ENCODE data around the gene OR10C1.

OR10C1 gene

DNA sequence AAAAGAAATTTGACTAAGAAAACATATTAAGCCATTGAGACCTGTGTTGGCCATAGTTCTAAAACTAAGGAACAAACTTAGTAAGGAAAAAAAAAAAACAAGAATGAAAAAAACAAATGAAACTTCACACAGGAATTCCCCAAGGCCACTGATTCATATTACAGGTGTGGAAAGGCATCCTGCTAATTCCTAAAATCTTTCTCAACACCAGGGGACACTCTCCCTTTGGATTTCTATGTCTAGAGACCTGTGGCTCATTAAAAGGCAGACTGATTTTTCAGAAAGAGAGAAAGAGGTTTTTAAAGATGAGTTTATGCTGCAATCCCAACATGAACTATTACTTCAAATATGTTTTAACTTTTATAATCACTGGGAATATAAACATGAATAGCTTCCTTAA, 24.5 kb upstream of the OR10C1 start, which contains the start of gene OR12D1:
Gene OR12D1, plus strand, starts transcription at position 341 of the 400 bp plus-strand sequence.
- no peak within 1 kb of the TSS for H3K27ac ChIP-seq (ENCODE audit: low read length)
- H3K4me1 ChIP-seq (ENCODE audit: low read length), result no peaks in the 10 kb centered on the region
- H3K9me3 ChIP-seq (ENCODE audit: insufficient read depth, low read length), result no peaks in the 10 kb centered on the region
- H3K79me2 ChIP-seq (ENCODE audit: low read length), result no peaks in the 10 kb centered on the region
- no peak for TF ChIP-seq EZH2phosphoT487 (IDR thresholded peaks at IDR 0.05; ENCODE audit: low read depth)
- TF ChIP-seq, protein P1, sequence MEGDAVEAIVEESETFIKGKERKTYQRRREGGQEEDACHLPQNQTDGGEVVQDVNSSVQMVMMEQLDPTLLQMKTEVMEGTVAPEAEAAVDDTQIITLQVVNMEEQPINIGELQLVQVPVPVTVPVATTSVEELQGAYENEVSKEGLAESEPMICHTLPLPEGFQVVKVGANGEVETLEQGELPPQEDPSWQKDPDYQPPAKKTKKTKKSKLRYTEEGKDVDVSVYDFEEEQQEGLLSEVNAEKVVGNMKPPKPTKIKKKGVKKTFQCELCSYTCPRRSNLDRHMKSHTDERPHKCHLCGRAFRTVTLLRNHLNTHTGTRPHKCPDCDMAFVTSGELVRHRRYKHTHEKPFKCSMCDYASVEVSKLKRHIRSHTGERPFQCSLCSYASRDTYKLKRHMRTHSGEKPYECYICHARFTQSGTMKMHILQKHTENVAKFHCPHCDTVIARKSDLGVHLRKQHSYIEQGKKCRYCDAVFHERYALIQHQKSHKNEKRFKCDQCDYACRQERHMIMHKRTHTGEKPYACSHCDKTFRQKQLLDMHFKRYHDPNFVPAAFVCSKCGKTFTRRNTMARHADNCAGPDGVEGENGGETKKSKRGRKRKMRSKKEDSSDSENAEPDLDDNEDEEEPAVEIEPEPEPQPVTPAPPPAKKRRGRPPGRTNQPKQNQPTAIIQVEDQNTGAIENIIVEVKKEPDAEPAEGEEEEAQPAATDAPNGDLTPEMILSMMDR (IDR thresholded peaks at IDR 0.05; ENCODE audit: low read depth, low read length), result no peak
- no peak within 1 kb of the TSS for H3K4me3 ChIP-seq (ENCODE audit: low read length)
- no peak within 1 kb of the TSS for H2AFZ ChIP-seq (ENCODE audit: low read depth, low read length)
- H3K36me3 ChIP-seq (replicated peaks; ENCODE audit: low read depth, low read length), result no peaks in the 10 kb centered on the region
- H3K27me3 ChIP-seq (ENCODE audit: low read depth, low read length), result no peaks in the 10 kb centered on the region
- H4K20me1 ChIP-seq (ENCODE audit: insufficient read depth, low read length), result no peaks in the 10 kb centered on the region
- no peak within 1 kb of the TSS for H3K4me2 ChIP-seq (ENCODE audit: low read length)
- no peak within 1 kb of the TSS for H3K9ac ChIP-seq (ENCODE audit: low read length)

DNA sequence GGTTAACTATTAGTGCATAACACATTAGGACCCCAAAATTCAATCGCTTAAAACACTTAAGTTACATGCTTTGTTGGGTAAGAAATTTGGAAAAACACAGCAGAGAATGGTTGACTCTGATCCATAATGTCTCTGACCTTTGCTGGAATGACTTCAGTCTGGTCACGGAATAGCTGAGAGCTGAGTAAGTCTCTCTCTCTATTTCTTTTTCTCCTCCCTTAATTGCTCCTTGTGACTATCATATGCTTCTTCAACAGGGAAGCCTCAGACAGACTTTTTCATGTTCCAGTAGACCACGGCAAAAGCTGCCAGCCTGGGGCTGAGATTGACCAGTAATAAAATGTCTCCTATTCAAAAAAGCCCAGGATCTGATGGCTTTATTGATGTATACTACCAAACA, 19.6 kb upstream of the OR10C1 start:
- Histone ChIP-seq H3K27ac (ENCODE audit: low read length) (no peak overlapping the region), H3K27me3 (ENCODE audit: low read depth, low read length) (no peaks in the 10 kb centered on the region), H3K4me3 (ENCODE audit: low read length) (no peak overlapping the region), H3K79me2 (ENCODE audit: low read length) (no peaks in the 10 kb centered on the region), H3K36me3 (replicated peaks; ENCODE audit: low read depth, low read length) (no peaks in the 10 kb centered on the region), H3K4me1 (ENCODE audit: low read length) (no peaks in the 10 kb centered on the region), H3K9me3 (ENCODE audit: insufficient read depth, low read length) (no peaks in the 10 kb centered on the region), H4K20me1 (ENCODE audit: insufficient read depth, low read length) (no peaks in the 10 kb centered on the region), H3K4me2 (ENCODE audit: low read length) (no peak overlapping the region), H3K9ac (ENCODE audit: low read length) (no peak overlapping the region), H2AFZ (ENCODE audit: low read depth, low read length) (no peak overlapping the region)
- TF ChIP-seq EZH2phosphoT487 (IDR thresholded peaks at IDR 0.05; ENCODE audit: low read depth), result no peak
- TF ChIP-seq, protein P1 (IDR thresholded peaks at IDR 0.05; ENCODE audit: low read depth, low read length), result no peak

DNA sequence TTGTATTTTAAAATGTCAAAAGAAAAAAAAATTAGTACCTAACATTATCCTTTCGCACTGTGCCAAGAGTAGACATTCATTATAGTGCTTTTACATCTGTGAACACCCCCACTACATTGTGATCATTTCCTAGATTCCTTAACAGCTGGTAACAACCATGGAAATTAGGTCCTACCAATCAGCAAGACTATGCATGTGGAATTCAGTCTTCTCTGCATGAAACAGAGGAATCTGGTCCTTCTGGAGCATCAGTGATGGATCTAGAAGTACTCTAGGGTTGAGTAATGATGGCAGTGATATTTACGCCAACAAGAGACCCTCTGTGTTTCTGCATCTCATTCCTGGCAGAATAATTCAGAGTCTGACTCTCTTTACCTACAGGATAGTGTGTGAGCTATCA, 14.9 kb upstream of the OR10C1 start:
- no peaks in the 10 kb centered on the region for H3K9me3 ChIP-seq (ENCODE audit: insufficient read depth, low read length)
- no peaks in the 10 kb centered on the region for H3K27me3 ChIP-seq (ENCODE audit: low read depth, low read length)
- H3K27ac ChIP-seq (ENCODE audit: low read length), result no peak overlapping the region
- no peak overlapping the region for H2AFZ ChIP-seq (ENCODE audit: low read depth, low read length)
- no peaks in the 10 kb centered on the region for H4K20me1 ChIP-seq (ENCODE audit: insufficient read depth, low read length)
- H3K4me2 ChIP-seq (ENCODE audit: low read length), result no peak overlapping the region
- no peaks in the 10 kb centered on the region for H3K4me1 ChIP-seq (ENCODE audit: low read length)
- H3K36me3 ChIP-seq (replicated peaks; ENCODE audit: low read depth, low read length), result no peaks in the 10 kb centered on the region
- H3K79me2 ChIP-seq (ENCODE audit: low read length), result no peaks in the 10 kb centered on the region
- H3K4me3 ChIP-seq (ENCODE audit: low read length), result no peak overlapping the region
- TF ChIP-seq, protein P1 (IDR thresholded peaks at IDR 0.05; ENCODE audit: low read depth, low read length), result no peak
- no peak for TF ChIP-seq EZH2phosphoT487 (IDR thresholded peaks at IDR 0.05; ENCODE audit: low read depth)
- H3K9ac ChIP-seq (ENCODE audit: low read length), result no peak overlapping the region

DNA sequence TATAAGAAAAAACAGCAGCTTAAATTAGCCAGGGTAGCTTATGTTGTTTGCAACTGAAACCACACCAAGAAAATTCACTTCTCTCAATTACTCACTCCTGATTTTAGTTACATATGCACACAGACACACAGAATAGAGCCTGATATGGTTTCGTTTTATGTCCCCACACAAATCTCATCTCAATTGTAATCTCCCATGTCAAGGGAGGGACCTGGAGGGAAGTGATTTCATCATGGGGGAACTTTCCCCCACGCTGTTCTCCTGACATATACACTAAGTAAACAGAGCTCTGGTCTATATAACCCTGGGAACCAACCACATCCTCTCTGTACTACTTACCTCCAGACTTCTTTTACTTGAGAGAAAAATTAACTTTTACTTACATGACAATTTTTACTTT, 14.5 kb upstream of the OR10C1 start:
- H3K9me3 ChIP-seq (ENCODE audit: insufficient read depth, low read length), result no peaks in the 10 kb centered on the region

More for the DNA sequence above, 14.5 kb upstream of the OR10C1 start:
- H3K79me2 ChIP-seq (ENCODE audit: low read length), result no peaks in the 10 kb centered on the region
- TF ChIP-seq, protein P1 (IDR thresholded peaks at IDR 0.05; ENCODE audit: low read depth, low read length), result no peak
- TF ChIP-seq EZH2phosphoT487 (IDR thresholded peaks at IDR 0.05; ENCODE audit: low read depth), result no peak
- H3K4me3 ChIP-seq (ENCODE audit: low read length), result no peak overlapping the region
- H3K4me2 ChIP-seq (ENCODE audit: low read length), result no peak overlapping the region
- no peak overlapping the region for H3K27ac ChIP-seq (ENCODE audit: low read length)
- no peaks in the 10 kb centered on the region for H4K20me1 ChIP-seq (ENCODE audit: insufficient read depth, low read length)
- no peaks in the 10 kb centered on the region for H3K4me1 ChIP-seq (ENCODE audit: low read length)
- H3K9ac ChIP-seq (ENCODE audit: low read length), result no peak overlapping the region
- no peak overlapping the region for H2AFZ ChIP-seq (ENCODE audit: low read depth, low read length)
- no peaks in the 10 kb centered on the region for H3K36me3 ChIP-seq (replicated peaks; ENCODE audit: low read depth, low read length)
- H3K27me3 ChIP-seq (ENCODE audit: low read depth, low read length), result no peaks in the 10 kb centered on the region
